ENCODE measurements around the gene DGKI. TPM values are rescaled to one million over a fixed set of nuclear protein-coding genes. Genes with fewer than 3 reads are reported as not detected.

Gene DGKI
- total RNA-seq, 1 experiment from 2014 or later: 4.0 TPM

- DNase-seq (ENCODE audit: low read depth): no peak
These were observed 24.6 kb upstream of the DGKI start for GRCh38 chr7:137871170-137871915.

GRCh38 chr7:137870684-137871083 is 23.9 kb upstream of the DGKI start:
- no peak for DNase-seq (ENCODE audit: low read depth)

DNA sequence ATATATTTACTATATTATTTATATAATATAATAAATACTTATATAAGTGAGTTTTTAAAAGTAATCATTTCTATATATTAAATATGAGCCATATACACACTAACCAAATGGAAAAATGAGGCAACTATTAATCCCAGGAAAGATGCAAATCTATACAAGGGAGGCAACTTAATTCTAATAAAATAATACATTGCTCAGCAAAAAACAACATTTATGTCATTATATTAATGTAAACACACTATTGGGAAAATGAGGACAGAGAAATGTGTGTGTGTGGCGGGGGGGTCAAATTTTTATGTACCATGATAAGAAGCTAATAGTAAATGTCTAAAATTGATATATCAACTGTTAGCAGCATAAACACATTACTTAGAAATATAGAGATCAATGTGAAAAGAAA is 23.3 kb upstream of the DGKI start:
- DNase-seq (ENCODE audit: low read depth): no peak

- no peak for DNase-seq (ENCODE audit: low read depth)
These were observed 22.5 kb upstream of the DGKI start for GRCh38 chr7:137869260-137869659.

- DNase-seq (ENCODE audit: low read depth): no peak
These were observed 20.5 kb upstream of the DGKI start for GRCh38 chr7:137867289-137867688.

DNA sequence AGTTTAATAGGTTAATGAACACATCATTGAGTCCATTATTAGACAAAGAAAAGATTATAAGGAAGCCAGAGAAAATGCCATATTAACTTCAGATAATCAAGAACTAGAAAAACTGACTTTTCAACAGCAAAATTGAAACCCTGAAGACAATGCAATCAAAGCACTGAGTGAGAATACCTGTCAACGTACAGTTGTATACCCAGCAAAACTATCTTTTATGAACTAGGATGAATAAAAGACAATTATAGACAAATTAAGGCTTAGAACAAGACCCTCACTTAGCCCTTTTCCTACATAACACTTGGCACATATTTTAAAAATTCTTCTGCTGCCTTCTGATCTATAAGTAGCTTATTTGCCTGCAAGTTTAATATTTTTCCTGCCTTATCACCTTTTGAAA is 19.0 kb upstream of the DGKI start:
- DNase-seq (ENCODE audit: low read depth): no peak

DNA sequence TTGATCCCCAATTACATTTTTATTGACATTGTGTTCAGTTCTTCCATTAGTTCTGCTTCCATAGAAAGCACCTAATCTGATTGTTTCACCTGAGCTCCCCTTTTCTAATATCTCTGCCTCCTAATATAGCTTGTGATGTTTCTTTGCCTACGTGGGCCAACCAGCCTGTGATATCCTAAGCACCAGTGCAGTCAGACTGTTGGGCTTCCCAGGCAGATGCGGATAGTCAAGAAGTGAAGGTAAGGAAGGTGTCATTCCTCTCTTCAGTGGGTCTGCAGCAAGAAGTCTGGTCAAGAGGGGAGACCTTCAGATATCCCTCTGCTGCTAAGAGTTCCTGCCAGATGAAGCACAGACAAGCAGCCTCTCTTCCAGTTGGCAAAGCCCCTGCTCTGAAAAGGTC is 16.2 kb upstream of the DGKI start:
- DNase-seq (ENCODE audit: low read depth): no peak

- no peak for DNase-seq (ENCODE audit: low read depth)
These were observed 15.6 kb upstream of the DGKI start for GRCh38 chr7:137862358-137862757.

DNA sequence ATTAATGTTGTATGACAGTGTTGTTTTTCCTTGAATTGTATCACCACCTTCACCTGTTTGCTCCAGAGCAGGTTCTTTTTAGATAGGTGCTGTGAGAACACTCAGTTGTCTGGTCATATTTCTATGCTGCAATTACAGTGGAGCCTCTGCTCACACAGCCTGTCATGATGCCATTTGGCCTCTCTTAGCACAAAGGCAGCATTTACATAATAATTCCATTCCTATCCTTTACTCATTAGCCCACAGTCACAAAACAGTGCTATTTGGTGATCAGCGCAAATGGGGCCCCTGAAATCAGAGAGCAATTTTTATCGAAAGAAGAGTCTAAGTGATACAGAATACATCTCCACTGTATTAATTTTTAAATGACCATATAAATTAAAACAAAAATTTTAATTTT is 13.8 kb upstream of the DGKI start:
- DNase-seq (ENCODE audit: low read depth): no peak

GRCh38 chr7:137853053-137853452 is 6.3 kb upstream of the DGKI start:
- no peak for DNase-seq (ENCODE audit: low read depth)

DNA sequence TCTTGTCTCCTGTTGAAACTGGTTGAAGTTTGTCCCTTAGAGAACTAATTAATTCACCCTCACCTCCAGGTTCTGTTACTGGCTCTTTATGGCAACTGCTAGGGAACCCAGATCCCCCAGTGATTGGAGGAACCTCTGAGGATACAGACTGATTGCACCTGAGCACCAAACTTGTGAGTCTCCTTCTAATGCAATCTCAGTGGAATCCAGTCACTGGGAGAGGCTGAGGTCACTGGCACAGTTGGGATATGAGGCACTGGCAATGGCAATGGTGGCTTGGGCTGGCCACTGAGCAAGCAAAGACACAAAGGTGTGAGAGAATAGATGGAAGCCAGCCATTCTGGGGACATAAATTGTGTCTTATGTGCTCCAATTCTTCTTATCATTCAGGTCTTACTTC is 5.3 kb upstream of the DGKI start:
- DNase-seq (ENCODE audit: low read depth): no peak

DNA sequence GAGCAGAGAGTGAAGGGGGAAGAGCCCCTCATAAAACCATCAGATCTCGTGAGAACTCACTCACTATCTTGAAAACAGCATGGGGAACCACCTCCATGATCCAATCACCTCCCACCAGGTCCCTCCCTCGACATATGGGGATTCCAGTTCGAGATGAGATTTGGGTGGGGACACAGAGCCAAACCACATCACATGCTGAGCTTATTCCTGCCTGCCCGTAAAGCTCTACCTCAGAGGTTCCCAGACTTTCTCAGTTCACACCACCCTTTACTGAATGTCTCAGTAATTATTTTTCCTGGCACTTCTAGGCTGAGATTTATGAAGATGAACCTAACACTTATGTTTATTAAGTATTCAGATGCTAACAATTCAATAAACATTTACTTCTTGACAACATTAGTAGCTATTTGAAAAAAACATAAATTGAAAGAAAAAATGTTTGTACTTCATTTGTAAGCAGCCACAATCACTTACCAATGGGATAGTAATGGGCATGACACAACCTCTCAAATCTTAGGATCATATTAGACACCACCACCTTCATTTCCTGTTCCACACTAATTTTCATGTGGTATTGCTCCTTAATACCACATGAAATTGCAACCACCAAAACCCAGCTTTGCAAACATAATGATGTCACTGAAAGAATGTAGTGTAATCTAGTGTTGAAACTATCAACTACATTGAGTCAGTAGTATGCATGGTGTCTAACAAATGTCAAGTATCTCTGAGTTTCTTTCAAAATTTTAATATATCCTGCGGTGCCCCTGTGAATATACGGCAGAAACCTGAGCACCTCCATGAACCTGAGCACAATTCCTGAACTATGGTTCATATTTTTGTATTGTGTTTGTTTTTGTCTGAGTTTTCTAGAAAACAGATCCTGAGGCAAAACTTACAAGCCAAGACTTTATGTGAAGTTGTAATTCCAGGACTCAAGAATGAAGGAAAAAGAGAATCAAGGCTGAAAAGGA is 4.5 kb upstream of the DGKI start:
- no peak for DNase-seq (ENCODE audit: low read depth)

- no peak for DNase-seq (ENCODE audit: low read depth)
These were observed 3.8 kb upstream of the DGKI start for GRCh38 chr7:137850571-137850970.

GRCh38 chr7:137848095-137848494 is 1.3 kb upstream of the DGKI start:
- DNase-seq (ENCODE audit: low read depth): no peak

DNA sequence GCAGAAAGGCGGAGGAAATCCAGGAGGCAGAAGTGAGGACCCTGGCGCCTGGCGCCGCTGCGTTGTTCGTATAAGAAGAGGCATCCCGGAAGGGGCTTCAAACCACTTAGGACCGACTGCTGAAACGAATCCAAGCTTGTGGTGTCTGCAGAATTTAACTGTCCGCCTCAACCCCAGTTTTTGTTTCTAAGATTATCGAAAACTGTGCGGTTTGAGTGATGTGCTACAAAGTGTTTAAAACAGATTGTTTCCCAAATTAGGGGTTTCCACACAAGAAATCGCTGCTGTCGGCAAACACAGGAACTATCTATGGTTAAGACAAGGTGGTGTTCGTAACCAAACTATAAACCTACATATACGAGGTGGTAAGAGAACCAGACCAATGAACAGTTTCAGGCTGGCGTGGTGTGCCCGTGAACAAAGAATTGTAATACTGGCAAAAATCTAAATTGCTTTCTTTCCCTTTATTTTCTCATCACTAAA is 835 bp upstream of the DGKI start:
- no peak for DNase-seq (ENCODE audit: low read depth)

DNA sequence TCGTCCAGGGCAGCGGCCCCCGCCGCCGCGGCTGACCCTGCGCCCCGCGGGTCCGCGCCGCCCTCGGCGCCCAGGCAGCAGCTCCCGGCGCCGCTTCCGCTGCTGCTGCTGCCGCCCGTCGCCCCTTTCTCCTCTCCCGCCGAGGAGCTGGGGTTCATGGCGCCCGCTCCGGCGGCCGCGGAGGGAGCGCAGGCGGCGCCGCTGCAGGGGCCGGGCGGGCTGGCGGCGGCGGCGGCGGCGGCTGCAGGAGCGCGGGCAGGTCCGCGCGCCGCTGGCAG is 286 bp downstream of the DGKI start:
- DNase-seq (ENCODE audit: low read depth): no peak

- DNase-seq (ENCODE audit: low read depth): no peak
These were observed 1.9 kb downstream of the DGKI start for GRCh38 chr7:137844677-137845425.

- DNase-seq (ENCODE audit: low read depth): no peak
These were observed 6.6 kb downstream of the DGKI start for GRCh38 chr7:137839903-137840779.

GRCh38 chr7:137838706-137839315 is 8.0 kb downstream of the DGKI start:
- DNase-seq (ENCODE audit: low read depth): no peak

DNA sequence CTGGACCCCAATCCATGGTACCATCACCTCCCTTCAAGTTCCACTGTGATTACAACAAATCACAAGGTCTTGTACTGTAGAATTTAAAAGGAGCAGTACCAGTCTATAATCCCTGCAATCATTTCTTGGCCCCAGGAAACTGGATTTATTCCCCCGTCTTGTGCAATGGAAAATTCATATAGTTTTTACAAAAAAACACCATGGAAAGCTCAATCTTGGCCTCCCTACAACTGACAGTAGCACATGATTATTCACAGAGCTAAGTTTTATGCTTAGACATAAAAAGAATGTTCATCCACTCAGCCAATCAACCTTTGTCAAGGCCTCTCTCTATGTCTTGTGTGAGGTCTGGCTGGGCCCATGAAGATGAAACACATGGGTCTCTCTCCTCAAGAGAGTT is 10.2 kb downstream of the DGKI start:
- DNase-seq (ENCODE audit: low read depth): no peak

GRCh38 chr7:137836113-137836509 is 10.7 kb downstream of the DGKI start:
- no peak for DNase-seq (ENCODE audit: low read depth)

Measured in RPMI7951 (cell line).